ENCODE measurements around the gene NRCAM.

- no peak for TF ChIP-seq CTCF (IDR thresholded peaks at IDR 0.05)
- no peak for TF ChIP-seq POLR2A (IDR thresholded peaks at IDR 0.05)
Measured at GRCh38 chr7:108403597-108404217, 52.5 kb downstream of the NRCAM start.
